CD4-positive, alpha-beta T cell treated with Interferon alpha-2 for 1 hour (primary cell): ENCODE measurements around the gene ICOSLG.
"Not testable (repeated sequence)": the region's sequence is repeated elsewhere in the genome, so short reads cannot be mapped to it uniquely, and the experiment has no call there.

ENCODE experiments used
- DNase-seq, 2 donors: peaks; one replicate each; pipeline ENCODE4 v3.0.0-alpha.2; 2020 to 2022

ICOSLG gene

GRCh38 chr21:44220674-44221073 lies 20.1 kb downstream of the ICOSLG start:
- DNase-seq = not testable (repeated sequence)

GRCh38 chr21:44218461-44218860 lies 22.3 kb downstream of the ICOSLG start:
- not testable (repeated sequence) for DNase-seq

GRCh38 chr21:44211978-44212377 lies 28.8 kb downstream of the ICOSLG start:
- DNase-seq = not testable (repeated sequence)

- DNase-seq = not testable (repeated sequence)
These were observed 29.2 kb downstream of the ICOSLG start for GRCh38 chr21:44211574-44211973.

- not testable (repeated sequence) for DNase-seq
These were observed 32.7 kb downstream of the ICOSLG start for GRCh38 chr21:44207860-44208646.

- DNase-seq = not testable (repeated sequence)
These were observed 33.8 kb downstream of the ICOSLG start for GRCh38 chr21:44206698-44207676.

GRCh38 chr21:44206187-44206586 lies 34.6 kb downstream of the ICOSLG start:
- DNase-seq = not testable (repeated sequence)

- DNase-seq = not testable (repeated sequence)
These were observed 38.0 kb downstream of the ICOSLG start for GRCh38 chr21:44202590-44203299.

- DNase-seq = not testable (repeated sequence)
These were observed 40.7 kb downstream of the ICOSLG start for GRCh38 chr21:44199997-44200396.

- DNase-seq = no peak
These were observed 41.3 kb downstream of the ICOSLG start for GRCh38 chr21:44199448-44199847.

- not testable (repeated sequence) for DNase-seq
These were observed 43.6 kb downstream of the ICOSLG start for GRCh38 chr21:44197156-44197516.

GRCh38 chr21:44196212-44197155 lies 44.3 kb downstream of the ICOSLG start:
- peak in 1 of 2 donors; percentile 66 for DNase-seq

- not testable (repeated sequence) for DNase-seq
These were observed 45.9 kb downstream of the ICOSLG start for GRCh38 chr21:44194888-44195287.

GRCh38 chr21:44194451-44194850 lies 46.3 kb downstream of the ICOSLG start:
- DNase-seq = not testable (repeated sequence)

GRCh38 chr21:44193108-44193507 lies 47.6 kb downstream of the ICOSLG start:
- not testable (repeated sequence) for DNase-seq

GRCh38 chr21:44190349-44191271 lies 50.1 kb downstream of the ICOSLG start:
- not testable (repeated sequence) for DNase-seq

GRCh38 chr21:44184862-44185261 lies 55.9 kb downstream of the ICOSLG start:
- not testable (repeated sequence) for DNase-seq

GRCh38 chr21:44182202-44182601 lies 58.5 kb downstream of the ICOSLG start:
- not testable (repeated sequence) for DNase-seq

- not testable (repeated sequence) for DNase-seq
These were observed 59.2 kb downstream of the ICOSLG start for GRCh38 chr21:44181506-44181905.

GRCh38 chr21:44176127-44176526 lies 64.6 kb downstream of the ICOSLG start:
- not testable (repeated sequence) for DNase-seq
